Gastrocnemius medialis (tissue), 4 donors: ENCODE measurements around the gene PGAP2. TPM values are rescaled to one million over a fixed set of nuclear protein-coding genes. Genes with fewer than 3 reads are reported as not detected.

Source experiments
- ATAC-seq, 2 donors: fragments of 150-250 bp; one replicate each; pipeline ENCODE4 v1.9.1; 2016
- DNase-seq, 2 donors: peaks; one replicate each; pipeline ENCODE4 v3.0.0-alpha.2; 2019
- H3K27ac ChIP-seq, 4 donors: fragments of 200-600 bp; sonication (generic); 1 replicate in 1 of 4; 2 replicates in 3 of 4; pipeline ENCODE4 v1.5.1; 2016 to 2018; ENCODE audit warnings: mild to moderate bottlenecking in 2 of 4, moderate library complexity in 1 of 4
- H3K27me3 ChIP-seq, 3 donors: fragments of 200-600 bp; sonication (generic) in 2 of 3; 1 replicate in 1 of 3; 2 replicates in 2 of 3; pipeline versions ENCODE4 v1.5.1 to v1.6.0; 2016 to 2019; ENCODE audit warnings: mild to moderate bottlenecking in 1 of 3, moderate library complexity in 1 of 3
- H3K36me3 ChIP-seq, 2 donors: fragments of 200-600 bp; sonication (generic) in 1 of 2; one replicate each; pipeline ENCODE4 v1.5.1; 2017 to 2018
- H3K4me1 ChIP-seq, 2 donors: fragments of 200-600 bp; sonication (generic) in 1 of 2; one replicate each; pipeline ENCODE4 v1.5.1; 2016 to 2017; ENCODE audit warnings: mild to moderate bottlenecking in 2 of 2
- H3K4me3 ChIP-seq, 4 donors: fragments of 200-600 bp; sonication (generic) in 3 of 4; 1 replicate in 1 of 4; 2 replicates in 3 of 4; pipeline ENCODE4 v1.5.1; 2016 to 2019; ENCODE audit warnings: mild to moderate bottlenecking in 2 of 4
- H3K9me3 ChIP-seq, 3 donors: fragments of 200-600 bp; sonication (generic) in 2 of 3; 1 replicate in 1 of 3; 2 replicates in 2 of 3; pipeline ENCODE4 v1.5.1; 2016 to 2019
- POLR2A ChIP-seq, 2 donors: fragments of 450-650 bp; IDR thresholded peaks; one replicate each; pipeline ENCODE4 v1.6.1; 2017; ENCODE audit warnings: antibody characterized with exemption in 2 of 2, mild to moderate bottlenecking in 2 of 2, moderate library complexity in 2 of 2
- in situ Hi-C, 4 donors: fragments of 200-750 bp; cut with MboI; loops; one replicate each; pipeline versions ENCODE4 v1.15.0 to v1.8.0; 2017; ENCODE audit warnings: low sequenced_read_pairs in 4 of 4
- intact Hi-C: fragments of 100-400 bp; cut with DNase I; formaldehyde crosslinking; loops from one replicate; pipeline ENCODE4 v1.15.1; 2023; ENCODE audit warnings: low total_unique reads
- total RNA-seq, 4 donors: library from RNA; depleted of rRNA; stranded (reverse); fragments of >200 nt; gene quantifications; one replicate each; pipeline versions ENCODE4 v1.1.0 to v1.2.3, GENCODE V29; 2016
- TF ChIP-seq, protein P1 (sequence below), 5 experiments: fragments of 450-650 bp in 3 of 5; fragments of 200-600 bp in 2 of 5; sonication (generic) in 2 of 5; IDR thresholded peaks in 4 of 5; conservative IDR thresholded peaks in 1 of 5; 1 replicate in 4 of 5; 2 replicates in 1 of 5; pipeline ENCODE4 v1.5.1; 2016 to 2019; ENCODE audit warnings: antibody characterized with exemption in 5 of 5, mild to moderate bottlenecking in 3 of 5, moderate library complexity in 3 of 5

The PGAP2 gene
- total RNA-seq, 4 donors from 2014 or later, result 4.6 to 8.0 (median 6.5) TPM

DNA sequence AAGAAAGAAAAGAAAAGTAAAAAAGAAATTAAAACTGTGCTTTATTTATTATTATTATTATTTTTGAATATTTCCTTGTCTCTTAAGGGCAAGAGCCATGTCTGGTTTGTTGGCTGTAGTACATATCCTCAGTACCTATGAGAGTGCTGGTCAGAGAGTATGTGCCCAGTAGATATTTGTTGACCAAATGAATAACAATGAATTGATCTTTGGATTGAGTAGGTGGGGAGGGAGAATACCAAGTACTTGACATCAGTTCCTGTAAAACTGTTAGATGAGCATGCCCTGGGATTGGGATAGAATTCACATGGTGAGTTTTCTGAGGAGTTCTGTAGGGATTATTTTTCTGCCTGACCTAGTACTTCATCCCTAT is 58.5 kb downstream of the PGAP2 start:
- no peak for TF ChIP-seq POLR2A (IDR thresholded peaks at IDR 0.05)
- TF ChIP-seq, protein P1, sequence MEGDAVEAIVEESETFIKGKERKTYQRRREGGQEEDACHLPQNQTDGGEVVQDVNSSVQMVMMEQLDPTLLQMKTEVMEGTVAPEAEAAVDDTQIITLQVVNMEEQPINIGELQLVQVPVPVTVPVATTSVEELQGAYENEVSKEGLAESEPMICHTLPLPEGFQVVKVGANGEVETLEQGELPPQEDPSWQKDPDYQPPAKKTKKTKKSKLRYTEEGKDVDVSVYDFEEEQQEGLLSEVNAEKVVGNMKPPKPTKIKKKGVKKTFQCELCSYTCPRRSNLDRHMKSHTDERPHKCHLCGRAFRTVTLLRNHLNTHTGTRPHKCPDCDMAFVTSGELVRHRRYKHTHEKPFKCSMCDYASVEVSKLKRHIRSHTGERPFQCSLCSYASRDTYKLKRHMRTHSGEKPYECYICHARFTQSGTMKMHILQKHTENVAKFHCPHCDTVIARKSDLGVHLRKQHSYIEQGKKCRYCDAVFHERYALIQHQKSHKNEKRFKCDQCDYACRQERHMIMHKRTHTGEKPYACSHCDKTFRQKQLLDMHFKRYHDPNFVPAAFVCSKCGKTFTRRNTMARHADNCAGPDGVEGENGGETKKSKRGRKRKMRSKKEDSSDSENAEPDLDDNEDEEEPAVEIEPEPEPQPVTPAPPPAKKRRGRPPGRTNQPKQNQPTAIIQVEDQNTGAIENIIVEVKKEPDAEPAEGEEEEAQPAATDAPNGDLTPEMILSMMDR (IDR thresholded peaks at IDR 0.05 in 4 of 5, conservative IDR thresholded peaks at IDR 0.05 in 1 of 5), result no peak
- Histone ChIP-seq H3K36me3 (no peaks in the 10 kb centered on the region), H3K27me3 (no peaks in the 10 kb centered on the region), H3K9me3 (no peaks in the 10 kb centered on the region), H3K4me1 (peaks cover 78 to 84% of the 10 kb centered on the region in 2 donors), H3K4me3 (no peak overlapping the region), H3K27ac (peak overlapping the region; percentile 83 to 100 (median 94))
- peak in 1 of 2 donors; percentile 2 for ATAC-seq
- in situ Hi-C loops, result loop anchor here in 2 of 4 donors (10.0 to 25.0 kb wide), 2 partner anchors 68 to 95 kb away; no protein-coding TSS in a partner anchor
- DNase-seq, result no peak
- intact Hi-C loops, result no loop called here

DNA sequence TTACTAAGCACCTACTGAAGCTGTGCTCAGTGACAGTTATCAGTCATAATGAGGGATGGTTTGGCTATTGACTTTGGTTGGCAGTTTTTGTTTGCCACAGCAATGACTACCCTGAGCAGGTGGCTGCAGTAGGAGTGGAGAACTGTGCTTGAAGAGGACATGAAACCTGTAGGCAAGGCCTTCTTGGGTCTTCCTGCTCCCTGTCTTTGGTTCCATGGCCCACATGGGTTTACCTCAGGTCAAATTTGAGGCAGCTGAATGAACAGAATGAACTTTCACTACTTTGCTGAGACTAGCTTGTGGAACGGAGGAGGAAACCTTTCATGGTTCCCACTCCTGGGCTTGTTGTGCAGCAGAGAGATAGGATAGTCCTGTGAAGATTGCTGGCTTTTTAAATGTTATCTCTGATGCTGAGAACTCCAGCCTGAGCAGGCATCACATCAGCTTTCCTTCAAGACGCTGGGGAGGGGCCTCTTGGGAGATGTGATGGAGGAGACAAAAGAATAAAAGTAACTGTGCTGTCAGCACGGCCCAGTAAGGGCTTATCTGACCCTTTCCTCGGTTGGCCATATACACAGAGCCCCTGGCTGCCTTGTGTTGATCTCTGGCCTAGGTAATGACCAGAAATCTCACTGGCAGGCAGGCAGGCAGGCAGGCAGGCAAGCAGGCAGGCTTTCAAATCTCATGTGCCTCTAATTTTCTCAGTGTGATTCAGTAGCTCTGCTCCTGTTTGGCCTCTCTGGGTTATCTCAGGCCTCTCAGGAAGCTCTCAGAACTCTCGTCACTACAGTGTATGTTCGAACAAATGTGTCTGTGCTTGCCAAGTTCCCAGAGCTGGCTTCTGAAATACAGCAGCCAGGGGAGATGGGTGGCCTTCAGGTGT is 59.1 kb downstream of the PGAP2 start:
- Histone ChIP-seq H3K36me3 (no peaks in the 10 kb centered on the region), H3K27ac (peak overlapping the region; percentile 83 to 100 (median 94)), H3K9me3 (no peaks in the 10 kb centered on the region), H3K4me3 (peak overlapping the region in 2 of 4 donors; percentile 5 to 22), H3K27me3 (no peaks in the 10 kb centered on the region), H3K4me1 (peaks cover 77 to 82% of the 10 kb centered on the region in 2 donors)
- peak; percentile 27 to 58 for DNase-seq
- in situ Hi-C loops, result loop anchor here in 2 of 4 donors (10.0 to 25.0 kb wide), 2 partner anchors 67 to 95 kb away; no protein-coding TSS in a partner anchor
- peak in 1 of 2 donors; percentile 21 for TF ChIP-seq POLR2A (IDR thresholded peaks at IDR 0.05)
- TF ChIP-seq, protein P1 (IDR thresholded peaks at IDR 0.05 in 4 of 5, conservative IDR thresholded peaks at IDR 0.05 in 1 of 5), result no peak
- intact Hi-C loops, result no loop called here
- peak; percentile 84 to 85 for ATAC-seq

DNA sequence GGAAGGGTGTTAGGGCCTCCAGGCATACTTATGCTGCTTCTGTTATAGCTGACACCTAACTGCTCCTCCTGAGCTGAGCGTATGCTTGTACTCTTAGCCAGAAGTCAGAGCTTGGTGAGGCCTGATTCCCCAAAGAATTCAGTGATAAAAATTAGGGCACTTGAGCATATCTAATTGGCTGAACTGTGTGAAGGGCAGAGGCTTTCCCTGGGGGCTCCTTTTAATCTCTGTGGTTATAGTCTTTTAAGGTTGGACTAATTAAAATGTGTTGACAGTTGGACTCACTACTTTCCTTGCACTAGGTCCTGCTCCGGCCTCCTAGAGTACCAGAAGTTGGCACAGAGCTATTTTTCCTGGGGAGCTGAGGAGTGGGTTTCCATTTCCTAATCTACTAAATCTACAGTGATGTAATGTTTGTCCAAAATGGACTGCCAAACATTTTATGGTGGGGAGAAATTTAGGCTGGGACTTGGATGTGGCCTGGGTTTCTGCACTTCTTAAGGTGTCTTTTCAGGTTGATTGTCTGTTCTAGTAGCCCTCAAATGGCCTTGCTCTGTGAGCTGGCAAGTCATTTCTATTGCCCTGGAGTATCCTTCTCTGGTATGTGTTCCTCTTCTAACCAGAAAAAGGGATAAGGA is 65.5 kb downstream of the PGAP2 start:
- Histone ChIP-seq H3K4me1 (peaks cover 73 to 79% of the 10 kb centered on the region in 2 donors), H3K27ac (peak overlapping the region; percentile 7 to 47 (median 38)), H3K27me3 (no peaks in the 10 kb centered on the region), H3K36me3 (no peaks in the 10 kb centered on the region), H3K9me3 (no peaks in the 10 kb centered on the region), H3K4me3 (no peak overlapping the region)
- ATAC-seq (no peak), DNase-seq (no peak)
- TF ChIP-seq, protein P1 (IDR thresholded peaks at IDR 0.05 in 4 of 5, conservative IDR thresholded peaks at IDR 0.05 in 1 of 5), result no peak
- TF ChIP-seq POLR2A (IDR thresholded peaks at IDR 0.05), result no peak
- in situ Hi-C loops, result loop anchor here in 1 of 4 donors (25.0 kb wide), 1 partner anchor 88 kb away; no protein-coding TSS in a partner anchor
- intact Hi-C loops, result no loop called here

Other genes starting within 250 kb of the PGAP2 start
- 1 to 10 TPM; 1.1 to 8.5 (median 2.2) TPM for gene ART5, start 166.6 kb upstream of the PGAP2 start, total RNA-seq
- 10 to 100 TPM; 23.2 to 94.9 (median 41.7) TPM for gene ART1, start 163.4 kb upstream of the PGAP2 start, total RNA-seq
- 1 to 10 TPM in 1 of 4 donors, under 1 TPM in 1, not detected in 2; 0.24 to 3.3 TPM for gene CHRNA10, start 137.2 kb upstream of the PGAP2 start, total RNA-seq
- 100 to 1,000 TPM in 2 of 4 donors, 10 to 100 TPM in 2; 65.2 to 128 (median 102) TPM for gene NUP98, start 11.0 kb upstream of the PGAP2 start, total RNA-seq
- 10 to 100 TPM; 38.0 to 77.4 (median 46.9) TPM for gene RHOG, start 32.4 kb downstream of the PGAP2 start, total RNA-seq
- gene STIM1, start 47.1 kb downstream of the PGAP2 start, total RNA-seq, result 100 to 1,000 TPM in 1 of 4 donors, 10 to 100 TPM in 3; 45.9 to 132 (median 87.3) TPM